Measurements from ENCODE around the gene CORO1A. TPM values are rescaled to one million over a fixed set of nuclear protein-coding genes. Genes with fewer than 3 reads are reported as not detected.
"Not testable (repeated sequence)": the region's sequence is repeated elsewhere in the genome, so short reads cannot be mapped to it uniquely, and the experiment has no call there.

Gene CORO1A
- total and polyA plus RNA-seq, 2 experiments from 2014 or later = 1.7 to 4.8 TPM

GRCh38 chr16:30187556-30187865 lies 4.1 kb downstream of the CORO1A start:
- Histone ChIP-seq H2AFZ (no peak overlapping the region), H4K20me1 (ENCODE audit: insufficient read depth) (no peaks in the 10 kb centered on the region), H3K36me3 (ENCODE audit: low read depth) (no peaks in the 10 kb centered on the region)

GRCh38 chr16:30187971-30188561 lies 4.7 kb downstream of the CORO1A start:
- Histone ChIP-seq H3F3A (ENCODE audit: insufficient read depth) (no peaks in the 10 kb centered on the region), H3K79me2 (ENCODE audit: insufficient read depth) (no peaks in the 10 kb centered on the region), H2AFZ (no peak overlapping the region), H3K9me3 (ENCODE audit: low read depth) (no peaks in the 10 kb centered on the region), H3K4me3 (no peak overlapping the region), H3K9me2 (ENCODE audit: insufficient read depth) (no peaks in the 10 kb centered on the region), H4K20me1 (ENCODE audit: insufficient read depth) (no peaks in the 10 kb centered on the region), H3K9ac (no peak overlapping the region), H3K27ac (no peak overlapping the region), H3K4me1 (ENCODE audit: insufficient read depth) (no peaks in the 10 kb centered on the region), H3K4me2 (ENCODE audit: unreplicated experiment) (no peak overlapping the region), H3K36me3 (ENCODE audit: low read depth) (no peaks in the 10 kb centered on the region), H3K27me3 (replicated peaks; ENCODE audit: insufficient read depth) (no peaks in the 10 kb centered on the region)
- no peak for TF ChIP-seq EZH2phosphoT487 (IDR thresholded peaks at IDR 0.05; ENCODE audit: insufficient read depth, low read depth)
- no peak for TF ChIP-seq EZH2 (IDR thresholded peaks at IDR 0.05; ENCODE audit: insufficient read depth, poor library complexity, severe bottlenecking)
- in situ Hi-C loops (cut with MboI) = no loop called here
- 89 to 93% methylated on average over 17 to 23 of the region's 23 CpGs for WGBS, 2 experiments (ENCODE audit: low coverage in 1 of 2, low lambda C conversion rate in 2 of 2, missing lambda C conversion rate in 2 of 2)
- DNase-seq = no peak

More at GRCh38 chr16:30187556-30187865, 4.1 kb downstream of the CORO1A start:
- Histone ChIP-seq H3K79me2 (ENCODE audit: insufficient read depth) (no peaks in the 10 kb centered on the region), H3K27ac (no peak overlapping the region), H3F3A (ENCODE audit: insufficient read depth) (no peaks in the 10 kb centered on the region), H3K9me2 (ENCODE audit: insufficient read depth) (no peaks in the 10 kb centered on the region), H3K4me3 (no peak overlapping the region), H3K4me2 (ENCODE audit: unreplicated experiment) (no peak overlapping the region), H3K9ac (no peak overlapping the region), H3K27me3 (replicated peaks; ENCODE audit: insufficient read depth) (no peaks in the 10 kb centered on the region), H3K9me3 (ENCODE audit: low read depth) (no peaks in the 10 kb centered on the region), H3K4me1 (ENCODE audit: insufficient read depth) (no peaks in the 10 kb centered on the region)
- TF ChIP-seq EZH2 (IDR thresholded peaks at IDR 0.05; ENCODE audit: insufficient read depth, poor library complexity, severe bottlenecking) = no peak
- no peak for TF ChIP-seq EZH2phosphoT487 (IDR thresholded peaks at IDR 0.05; ENCODE audit: insufficient read depth, low read depth)
- WGBS, 2 experiments (ENCODE audit: low coverage in 1 of 2, low lambda C conversion rate in 2 of 2, missing lambda C conversion rate in 2 of 2) = 82 to 91% methylated on average over 7 to 9 of the region's 9 CpGs
- DNase-seq = no peak
- in situ Hi-C loops (cut with MboI) = no loop called here

- H4K20me1 ChIP-seq (ENCODE audit: insufficient read depth); H3F3A ChIP-seq (ENCODE audit: insufficient read depth); H3K4me1 ChIP-seq (ENCODE audit: insufficient read depth); H2AFZ ChIP-seq; H3K9me2 ChIP-seq (ENCODE audit: insufficient read depth); H3K79me2 ChIP-seq (ENCODE audit: insufficient read depth); H3K27me3 ChIP-seq (replicated peaks; ENCODE audit: insufficient read depth); DNase-seq; H3K9me3 ChIP-seq (ENCODE audit: low read depth); H3K9ac ChIP-seq; in situ Hi-C loops (cut with MboI); H3K36me3 ChIP-seq (ENCODE audit: low read depth); H3K27ac ChIP-seq; H3K4me2 ChIP-seq (ENCODE audit: unreplicated experiment); H3K4me3 ChIP-seq: not testable (repeated sequence)
- 92 to 94% methylated on average over 3 to 6 of the region's 12 CpGs for WGBS, 2 experiments (ENCODE audit: low coverage in 1 of 2, low lambda C conversion rate in 2 of 2, missing lambda C conversion rate in 2 of 2)
These were observed 7.8 kb downstream of the CORO1A start for GRCh38 chr16:30191158-30191557.

GRCh38 chr16:30193098-30193497 lies 9.7 kb downstream of the CORO1A start:
- H4K20me1 ChIP-seq (ENCODE audit: insufficient read depth); H3K9ac ChIP-seq; H3K27ac ChIP-seq; H3K9me2 ChIP-seq (ENCODE audit: insufficient read depth); H3K79me2 ChIP-seq (ENCODE audit: insufficient read depth); H3K27me3 ChIP-seq (replicated peaks; ENCODE audit: insufficient read depth); in situ Hi-C loops (cut with MboI); DNase-seq; H3K4me1 ChIP-seq (ENCODE audit: insufficient read depth); H3K9me3 ChIP-seq (ENCODE audit: low read depth); H3K36me3 ChIP-seq (ENCODE audit: low read depth); H2AFZ ChIP-seq; H3K4me3 ChIP-seq; H3K4me2 ChIP-seq (ENCODE audit: unreplicated experiment); H3F3A ChIP-seq (ENCODE audit: insufficient read depth): not testable (repeated sequence)
- WGBS, 2 experiments (ENCODE audit: low coverage in 1 of 2, low lambda C conversion rate in 2 of 2, missing lambda C conversion rate in 2 of 2) = no CpG with 5 or more reads among the region's 21 CpGs

GRCh38 chr16:30193615-30194014 lies 10.2 kb downstream of the CORO1A start, which contains the start of the genes BOLA2B and SLX1A:
TSS of gene BOLA2B (minus strand) at chr16:30193666. CDS start at chr16:30193595, 71 bp downstream.
TSS of gene SLX1A (plus strand) at chr16:30193875. CDS start at chr16:30194085, 210 bp downstream.
- H3K27me3 ChIP-seq (replicated peaks; ENCODE audit: insufficient read depth); H3K79me2 ChIP-seq (ENCODE audit: insufficient read depth); H3K4me1 ChIP-seq (ENCODE audit: insufficient read depth); H3K27ac ChIP-seq; H4K20me1 ChIP-seq (ENCODE audit: insufficient read depth); H3K36me3 ChIP-seq (ENCODE audit: low read depth); H3K9me2 ChIP-seq (ENCODE audit: insufficient read depth); H2AFZ ChIP-seq; in situ Hi-C loops (cut with MboI); H3K9me3 ChIP-seq (ENCODE audit: low read depth); H3F3A ChIP-seq (ENCODE audit: insufficient read depth); DNase-seq: not testable (repeated sequence)
- Histone ChIP-seq H3K9ac (peak within 1 kb of the TSS; percentile 57), H3K4me3 (peak within 1 kb of the TSS; percentile 70), H3K4me2 (ENCODE audit: unreplicated experiment) (peak within 1 kb of the TSS; percentile 53)
- WGBS, 2 experiments (ENCODE audit: low coverage in 1 of 2, low lambda C conversion rate in 2 of 2, missing lambda C conversion rate in 2 of 2) = no CpG with 5 or more reads among the region's 34 CpGs

GRCh38 chr16:30194172-30194925 lies 10.9 kb downstream of the CORO1A start:
- H3K79me2 ChIP-seq (ENCODE audit: insufficient read depth); H3K4me1 ChIP-seq (ENCODE audit: insufficient read depth); H3K27ac ChIP-seq; H3K9me2 ChIP-seq (ENCODE audit: insufficient read depth); H3F3A ChIP-seq (ENCODE audit: insufficient read depth); H4K20me1 ChIP-seq (ENCODE audit: insufficient read depth); H2AFZ ChIP-seq; H3K27me3 ChIP-seq (replicated peaks; ENCODE audit: insufficient read depth); H3K9me3 ChIP-seq (ENCODE audit: low read depth); DNase-seq; in situ Hi-C loops (cut with MboI); H3K36me3 ChIP-seq (ENCODE audit: low read depth): not testable (repeated sequence)
- Histone ChIP-seq H3K4me2 (ENCODE audit: unreplicated experiment) (peak overlapping the region; percentile 53), H3K4me3 (peak overlapping the region; percentile 70), H3K9ac (peak overlapping the region; percentile 57)
- WGBS, 2 experiments (ENCODE audit: low coverage in 1 of 2, low lambda C conversion rate in 2 of 2, missing lambda C conversion rate in 2 of 2) = 6 to 8% methylated on average over 11 to 18 of the region's 60 CpGs

GRCh38 chr16:30197001-30197400 lies 13.6 kb downstream of the CORO1A start:
- H3K27ac ChIP-seq; H2AFZ ChIP-seq; H3K9ac ChIP-seq; H3K4me1 ChIP-seq (ENCODE audit: insufficient read depth); H4K20me1 ChIP-seq (ENCODE audit: insufficient read depth); H3K9me3 ChIP-seq (ENCODE audit: low read depth); H3K79me2 ChIP-seq (ENCODE audit: insufficient read depth); in situ Hi-C loops (cut with MboI); H3K4me3 ChIP-seq; H3K27me3 ChIP-seq (replicated peaks; ENCODE audit: insufficient read depth); H3F3A ChIP-seq (ENCODE audit: insufficient read depth); DNase-seq; H3K36me3 ChIP-seq (ENCODE audit: low read depth); H3K4me2 ChIP-seq (ENCODE audit: unreplicated experiment); H3K9me2 ChIP-seq (ENCODE audit: insufficient read depth): not testable (repeated sequence)
- WGBS, 2 experiments (ENCODE audit: low coverage in 1 of 2, low lambda C conversion rate in 2 of 2, missing lambda C conversion rate in 2 of 2) = 94 to 100% methylated on average over 1 of the region's 2 CpGs

Data from GM23248 (cell line).